ENCODE results near the gene LOC128125822.

Gene LOC128125822

DNA sequence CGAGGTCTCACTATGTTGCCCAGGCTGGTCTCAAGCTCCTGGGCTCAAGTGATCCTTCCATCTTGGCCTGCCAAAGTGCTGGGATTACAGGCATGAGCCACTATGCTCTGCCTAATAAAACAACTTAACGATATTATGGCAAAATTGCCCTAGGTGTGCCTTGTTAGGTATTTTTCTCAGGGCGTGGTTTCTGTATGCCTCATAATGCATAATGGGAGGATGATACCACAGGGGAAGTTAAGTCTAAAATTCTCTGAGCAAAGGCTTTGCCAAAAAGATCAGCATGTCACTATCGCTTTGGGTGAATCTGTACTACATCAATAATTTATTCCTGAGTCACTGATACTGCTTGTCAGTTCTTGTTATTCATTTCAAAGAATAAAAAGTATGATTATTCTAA is 15.9 kb upstream of the LOC128125822 start:
- intact Hi-C loops (cut with DNase I), result no loop called here
- no peak overlapping the region for H3K4me3 ChIP-seq
- no peaks in the 10 kb centered on the region for H3K9me3 ChIP-seq
- H3K4me1 ChIP-seq, result no peaks in the 10 kb centered on the region
- no peaks in the 10 kb centered on the region for H3K36me3 ChIP-seq
- no peak for DNase-seq
- H3K27me3 ChIP-seq, result no peaks in the 10 kb centered on the region
- H3K27ac ChIP-seq, result no peak overlapping the region
- ATAC-seq, result no peak
- TF ChIP-seq CTCF (IDR thresholded peaks at IDR 0.05), result no peak

DNA sequence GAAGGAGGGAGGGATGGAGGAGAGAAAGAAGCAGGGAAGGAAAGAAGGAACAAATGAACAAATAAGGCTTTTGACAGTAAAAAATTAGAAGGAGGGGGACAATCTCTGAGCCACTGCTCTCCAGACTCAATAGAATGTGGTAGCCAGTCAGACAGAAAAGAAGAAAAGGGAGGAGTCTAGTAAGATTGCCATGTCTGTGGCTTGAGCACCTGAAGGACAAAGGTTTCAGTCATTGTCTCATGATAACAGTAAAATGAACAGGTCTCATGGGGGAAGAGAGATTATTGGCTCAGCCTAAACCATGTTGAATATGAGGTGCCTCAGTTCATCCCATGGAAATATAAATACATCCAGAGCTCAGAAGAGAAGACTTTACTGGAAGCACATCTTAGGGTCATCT is 14.0 kb upstream of the LOC128125822 start:
- Histone ChIP-seq H3K4me1 (no peaks in the 10 kb centered on the region), H3K27me3 (no peaks in the 10 kb centered on the region), H3K27ac (no peak overlapping the region), H3K9me3 (no peaks in the 10 kb centered on the region), H3K36me3 (no peaks in the 10 kb centered on the region), H3K4me3 (no peak overlapping the region)
- TF ChIP-seq CTCF (IDR thresholded peaks at IDR 0.05), result no peak
- intact Hi-C loops (cut with DNase I), result no loop called here
- DNase-seq (no peak), ATAC-seq (no peak)

- no peaks in the 10 kb centered on the region for H3K9me3 ChIP-seq
- H3K4me1 ChIP-seq, result no peaks in the 10 kb centered on the region
- H3K36me3 ChIP-seq, result no peaks in the 10 kb centered on the region
- intact Hi-C loops (cut with DNase I), result no loop called here
- H3K4me3 ChIP-seq, result no peak overlapping the region
- no peaks in the 10 kb centered on the region for H3K27me3 ChIP-seq
- DNase-seq, result no peak
- TF ChIP-seq CTCF (IDR thresholded peaks at IDR 0.05), result no peak
- H3K27ac ChIP-seq, result no peak overlapping the region
- peak; percentile 67 for ATAC-seq
These were observed 11.4 kb upstream of the LOC128125822 start for GRCh38 chr6:63560801-63561287.

GRCh38 chr6:63561288-63561687 is 11.0 kb upstream of the LOC128125822 start:
- no peaks in the 10 kb centered on the region for H3K27me3 ChIP-seq
- H3K27ac ChIP-seq, result no peak overlapping the region
- H3K4me3 ChIP-seq, result no peak overlapping the region
- intact Hi-C loops (cut with DNase I), result no loop called here
- TF ChIP-seq CTCF (IDR thresholded peaks at IDR 0.05), result no peak
- DNase-seq (no peak), ATAC-seq (no peak)
- H3K9me3 ChIP-seq, result no peaks in the 10 kb centered on the region
- H3K4me1 ChIP-seq, result no peaks in the 10 kb centered on the region
- H3K36me3 ChIP-seq, result no peaks in the 10 kb centered on the region

DNA sequence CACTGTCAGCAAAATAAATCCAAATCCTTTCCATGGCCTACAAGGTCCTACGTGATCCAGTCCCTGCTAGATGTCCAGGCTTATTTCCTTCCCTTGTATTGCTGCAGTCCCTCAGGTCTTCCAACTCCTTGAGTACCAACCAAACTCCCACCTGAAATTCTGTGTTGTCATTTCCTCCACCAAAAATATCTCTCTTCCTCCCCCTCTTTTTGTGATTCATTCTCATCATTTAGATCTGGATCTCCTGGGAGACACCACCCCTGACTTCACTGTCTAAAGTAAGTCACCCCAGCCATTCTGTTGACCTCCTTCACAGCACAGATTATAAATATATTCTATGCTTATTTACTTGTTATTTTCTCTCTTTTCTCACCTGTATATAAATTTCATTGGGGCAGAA is 9.0 kb upstream of the LOC128125822 start:
- ATAC-seq (no peak), DNase-seq (no peak)
- intact Hi-C loops (cut with DNase I), result no loop called here
- Histone ChIP-seq H3K27me3 (no peaks in the 10 kb centered on the region), H3K36me3 (no peaks in the 10 kb centered on the region), H3K27ac (no peak overlapping the region), H3K9me3 (no peaks in the 10 kb centered on the region), H3K4me1 (no peaks in the 10 kb centered on the region), H3K4me3 (no peak overlapping the region)
- no peak for TF ChIP-seq CTCF (IDR thresholded peaks at IDR 0.05)

GRCh38 chr6:63565058-63565726 is 7.1 kb upstream of the LOC128125822 start:
- DNase-seq, result no peak
- ATAC-seq, result no peak
- TF ChIP-seq CTCF (IDR thresholded peaks at IDR 0.05), result no peak
- no peak overlapping the region for H3K4me3 ChIP-seq
- H3K27ac ChIP-seq, result no peak overlapping the region
- H3K9me3 ChIP-seq, result no peaks in the 10 kb centered on the region
- H3K36me3 ChIP-seq, result no peaks in the 10 kb centered on the region
- no peaks in the 10 kb centered on the region for H3K4me1 ChIP-seq
- intact Hi-C loops (cut with DNase I), result no loop called here
- H3K27me3 ChIP-seq, result no peaks in the 10 kb centered on the region
